Colonic mucosa (tissue), 4 donors: ENCODE measurements around the gene EEF1A2. TPM values are rescaled to one million over a fixed set of nuclear protein-coding genes. Genes with fewer than 3 reads are reported as not detected.

Experiments used
- DNase-seq: peaks from one replicate; pipeline ENCODE4 v3.0.0-alpha.2; 2020
- H3K27ac ChIP-seq: fragments of 200-600 bp; one replicate; pipeline ENCODE4 v1.8.0; 2021
- H3K27me3 ChIP-seq: fragments of 200-600 bp; one replicate; pipeline ENCODE4 v1.8.0; 2021
- H3K36me3 ChIP-seq: fragments of 200-600 bp; one replicate; pipeline ENCODE4 v1.8.0; 2021
- H3K4me1 ChIP-seq: fragments of 200-600 bp; one replicate; pipeline ENCODE4 v1.8.0; 2021; ENCODE audit warnings: mild to moderate bottlenecking
- H3K4me3 ChIP-seq: fragments of 200-600 bp; one replicate; pipeline ENCODE4 v1.8.0; 2021
- H3K9ac ChIP-seq, 2 donors: one replicate each; pipeline ENCODE4 v1.7.0; 2013; ENCODE audit warnings: control low read depth in 2 of 2, low read depth in 2 of 2, low read length in 2 of 2
- H3K9me3 ChIP-seq: fragments of 200-600 bp; one replicate; pipeline ENCODE4 v1.8.0; 2021
- CTCF ChIP-seq: fragments of 200-600 bp; IDR thresholded peaks from one replicate; pipeline ENCODE4 v1.8.0; 2022; ENCODE audit warnings: antibody characterized with exemption, mild to moderate bottlenecking
- intact Hi-C: fragments of 100-400 bp; cut with DNase I; formaldehyde crosslinking; loops from one replicate; pipeline ENCODE4 v1.14.1; 2022
- total RNA-seq, 2 donors: library from RNA; stranded (reverse); fragmentation: NEBNext Ultra II Directional in 1 of 2; extraction: Animal tissue kit (Norgen Biotek cat#: 25700) in 1 of 2; gene quantifications; one replicate each; pipeline ENCODE4 v1.2.1, GENCODE V29; 2021
- donor health status: healthy.
- donor health status: DM: no; HTN: no; CAD: no.
- donor health status: DM: no; HTN: no; CAD: no.

EEF1A2 gene
- total RNA-seq, 2 donors from 2014 or later = 1.5 to 3.2 TPM

- Histone ChIP-seq H3K9ac (no peak overlapping the region), H3K27me3 (peaks cover 7% of the 10 kb centered on the region), H3K9me3 (no peaks in the 10 kb centered on the region), H3K4me1 (peaks cover 16% of the 10 kb centered on the region), H3K4me3 (no peak overlapping the region), H3K36me3 (no peaks in the 10 kb centered on the region), H3K27ac (no peak overlapping the region)
- no peak for TF ChIP-seq CTCF
- DNase-seq = no peak
- intact Hi-C loops = loop anchor here (10.0 kb wide), 1 partner anchor 322 kb away; the partner anchor contains the start of genes ABHD16B and TPD52L2
These were observed 43.8 kb upstream of the EEF1A2 start for GRCh38 chr20:63542696-63543095.

GRCh38 chr20:63542031-63542559 is 43.2 kb upstream of the EEF1A2 start:
- Histone ChIP-seq H3K4me3 (no peak overlapping the region), H3K9ac (peak overlapping the region in 1 of 2 donors; percentile 37), H3K4me1 (peaks cover 16% of the 10 kb centered on the region), H3K9me3 (no peaks in the 10 kb centered on the region), H3K36me3 (no peaks in the 10 kb centered on the region), H3K27ac (no peak overlapping the region), H3K27me3 (peaks cover 1% of the 10 kb centered on the region)
- TF ChIP-seq CTCF = no peak
- DNase-seq = no peak
- intact Hi-C loops = loop anchor here (10.0 kb wide), 1 partner anchor 323 kb away; the partner anchor contains the start of genes ABHD16B and TPD52L2

- intact Hi-C loops = loop anchor here (10.0 kb wide), 1 partner anchor 323 kb away; the partner anchor contains the start of genes ABHD16B and TPD52L2
- Histone ChIP-seq H3K27me3 (no peaks in the 10 kb centered on the region), H3K4me3 (no peak overlapping the region), H3K9ac (peak overlapping the region in 1 of 2 donors; percentile 37), H3K27ac (no peak overlapping the region), H3K9me3 (no peaks in the 10 kb centered on the region), H3K4me1 (peaks cover 16% of the 10 kb centered on the region), H3K36me3 (no peaks in the 10 kb centered on the region)
- no peak for DNase-seq
- TF ChIP-seq CTCF = no peak
These were observed 42.5 kb upstream of the EEF1A2 start for GRCh38 chr20:63541371-63541770.

- no peaks in the 10 kb centered on the region for H3K27me3 ChIP-seq
These were observed 41.7 kb upstream of the EEF1A2 start for GRCh38 chr20:63540417-63541186.

More at GRCh38 chr20:63540417-63541186, 41.7 kb upstream of the EEF1A2 start:
- H3K36me3 ChIP-seq = no peaks in the 10 kb centered on the region
- peaks cover 15% of the 10 kb centered on the region for H3K4me1 ChIP-seq
- no peak for TF ChIP-seq CTCF
- intact Hi-C loops = loop anchor here (10.0 kb wide), 1 partner anchor 324 kb away; the partner anchor contains the start of genes ABHD16B and TPD52L2
- DNase-seq = no peak
- no peaks in the 10 kb centered on the region for H3K9me3 ChIP-seq
- H3K4me3 ChIP-seq = no peak overlapping the region
- no peak overlapping the region for H3K9ac ChIP-seq
- no peak overlapping the region for H3K27ac ChIP-seq
